PC-3 (cell line): Measurements from ENCODE around the gene ANLN. TPM values are rescaled to one million over a fixed set of nuclear protein-coding genes. Genes with fewer than 3 reads are reported as not detected.
A peak's percentile ranks its signal among the peaks of the same experiment; 100 is the strongest.

Source experiments
- ATAC-seq: fragments of 200-7000 bp; cut with Tn5 transposase; 2 replicates; pipeline ENCODE4 v1.9.1; 2020; ENCODE audit warnings: mild to moderate bottlenecking, moderate library complexity
- BruUV-seq: library from RNA; stranded (reverse); fragments of 400-500 nt; replicated peaks from 2 replicates; lab custom pipeline; 2021; lab: Mats Ljungman, UMichigan
- CTCF ChIA-PET: fragments of 300-600 bp; sonication (Branson Sonifier 250); formaldehyde crosslinking; loops from one replicate; lab custom pipeline; 2022; ENCODE audit warnings: antibody characterized with exemption; lab: Charles Lee
- POLR2A ChIA-PET: fragments of 300-600 bp; sonication (Branson Sonifier 250); formaldehyde crosslinking; loops from one replicate; lab custom pipeline; 2022; ENCODE audit warnings: antibody characterized with exemption; ENCODE audit not compliant: unreplicated experiment; lab: Charles Lee
- DNase-seq: peaks from one replicate; pipeline ENCODE4 v3.0.0-alpha.2; 2015
- H2AFZ ChIP-seq: fragments of 300-600 bp; sonication (generic); 2 replicates; pipeline ENCODE4 v1.6.0; 2016; ENCODE audit warnings: antibody characterized with exemption, low read length
- H3F3A ChIP-seq: fragments of 300-600 bp; sonication (generic); one replicate; pipeline ENCODE4 v1.6.0; 2017; ENCODE audit warnings: antibody characterized with exemption, low read length, control low read depth, mild to moderate bottlenecking; ENCODE audit not compliant: unreplicated experiment
- H3K27ac ChIP-seq: fragments of 300-600 bp; sonication (generic); 2 replicates; pipeline ENCODE4 v1.5.1; 2016; ENCODE audit warnings: mild to moderate bottlenecking, low read length
- H3K27me3 ChIP-seq: fragments of 300-600 bp; sonication (generic); 2 replicates; pipeline ENCODE4 v1.6.1; 2016; ENCODE audit warnings: low read length, mixed read lengths
- H3K36me3 ChIP-seq: fragments of 300-600 bp; sonication (generic); 2 replicates; pipeline ENCODE4 v1.6.1; 2016; ENCODE audit warnings: low read depth, mixed run types, low read length, mixed read lengths
- H3K4me1 ChIP-seq: fragments of 300-600 bp; sonication (generic); 2 replicates; pipeline ENCODE4 v1.5.1; 2016; ENCODE audit warnings: low read length; ENCODE audit not compliant: insufficient read depth
- H3K4me2 ChIP-seq: fragments of 300-600 bp; sonication (generic); 2 replicates; pipeline ENCODE4 v1.6.0; 2016; ENCODE audit warnings: low read length
- H3K4me3 ChIP-seq: fragments of 300-600 bp; sonication (generic); 2 replicates; pipeline ENCODE4 v1.5.1; 2016; ENCODE audit warnings: mild to moderate bottlenecking, low read length, mixed read lengths
- H3K79me2 ChIP-seq: fragments of 300-600 bp; sonication (generic); 2 replicates; pipeline ENCODE4 v1.6.1; 2017; ENCODE audit warnings: low read length, mixed read lengths
- H3K9ac ChIP-seq: fragments of 300-600 bp; sonication (generic); 2 replicates; pipeline ENCODE4 v1.6.0; 2016; ENCODE audit warnings: mild to moderate bottlenecking, low read length
- H3K9me2 ChIP-seq: fragments of 300-600 bp; sonication (generic); replicated peaks from 2 replicates; pipeline ENCODE4 v1.6.1; 2016; ENCODE audit warnings: mixed run types, low read length, mixed read lengths
- H3K9me3 ChIP-seq: fragments of 300-600 bp; sonication (generic); 2 replicates; pipeline ENCODE4 v1.6.1; 2016; ENCODE audit warnings: low read length, mixed read lengths
- H4K20me1 ChIP-seq: fragments of 300-600 bp; sonication (generic); 2 replicates; pipeline ENCODE4 v1.6.1; 2016; ENCODE audit warnings: low read length, mixed read lengths
- EZH2 ChIP-seq: fragments of 300-600 bp; sonication (generic); IDR thresholded peaks from one replicate; pipeline ENCODE4 v1.6.1; 2017; ENCODE audit warnings: antibody characterized with exemption, mild to moderate bottlenecking, low read length; ENCODE audit not compliant: unreplicated experiment
- EZH2phosphoT487 ChIP-seq: fragments of 300-600 bp; sonication (generic); IDR thresholded peaks from 2 replicates; pipeline ENCODE4 v1.6.1; 2018; ENCODE audit warnings: mild to moderate bottlenecking, antibody characterized with exemption, low read length, borderline replicate concordance
- intact Hi-C: fragments of 100-400 bp; cut with micrococcal nuclease; formaldehyde crosslinking; loops from 2 replicates; pipeline ENCODE4 v1.9.0; 2023
- total RNA-seq: library from RNA; depleted of rRNA; stranded (reverse); fragments of >200 nt; gene quantifications from 2 replicates; pipeline ENCODE4 v1.2.3, GENCODE V29; 2014
- TF ChIP-seq, protein P1 (sequence below): fragments of 300-600 bp; sonication (generic); conservative IDR thresholded peaks from 2 replicates; pipeline ENCODE4 v1.5.1; 2017; ENCODE audit warnings: antibody characterized with exemption, low read depth, mild to moderate bottlenecking, low read length

ANLN gene
- total RNA-seq, 1 experiment from 2014 or later = 110 TPM

DNA sequence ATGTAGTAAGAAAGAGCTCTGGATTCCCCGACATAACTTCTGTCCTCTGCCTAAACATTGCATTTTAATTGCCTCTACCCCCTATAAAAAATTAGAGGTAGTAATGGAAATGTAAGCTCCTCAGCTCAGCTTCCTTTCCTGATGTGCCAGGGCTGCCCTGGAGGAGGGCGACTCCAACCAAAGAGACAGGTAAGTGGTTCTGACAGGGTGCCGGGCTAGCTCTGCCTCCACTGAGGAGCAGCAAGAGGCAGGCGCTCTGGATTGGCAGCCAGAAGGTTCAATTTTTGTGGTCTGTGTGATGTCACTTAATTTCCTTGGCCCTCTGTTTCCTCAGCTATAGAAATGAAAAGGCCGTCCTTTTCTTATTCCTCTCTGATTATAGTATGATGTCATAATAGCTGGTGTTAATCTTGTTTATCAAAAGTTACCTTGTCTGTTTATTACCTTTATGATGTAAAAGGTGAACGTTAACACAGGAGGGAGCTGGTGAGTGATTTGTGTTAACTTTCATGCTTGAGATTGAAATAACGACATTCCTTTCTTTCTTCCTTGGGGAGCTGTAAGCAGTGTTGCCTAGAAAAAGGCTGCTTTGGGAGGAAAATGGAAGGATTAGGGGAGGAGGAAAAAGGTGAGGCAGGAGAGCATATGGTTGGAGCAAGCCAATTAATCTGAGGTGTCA, 51.8 kb downstream of the ANLN start:
- Histone ChIP-seq H4K20me1 (peaks cover 19% of the 10 kb centered on the region; the same call in 1 of the 2 replicates), H3K9me2 (no peaks in the 10 kb centered on the region), H3K4me3 (no peak overlapping the region), H3K79me2 (peaks cover 16% of the 10 kb centered on the region; the same call in 1 of the 2 replicates), H2AFZ (no peak overlapping the region), H3K4me2 (no peak overlapping the region), H3K36me3 (peaks cover 75% of the 10 kb centered on the region), H3K27me3 (no peaks in the 10 kb centered on the region), H3K9ac (no peak overlapping the region), H3K4me1 (no peaks in the 10 kb centered on the region), H3F3A (no peaks in the 10 kb centered on the region), H3K9me3 (no peaks in the 10 kb centered on the region), H3K27ac (no peak overlapping the region)
- ATAC-seq (no peak), DNase-seq (no peak)
- intact Hi-C loops = loop anchor here (1.0 to 5.0 kb wide), 4 partner anchors 46 to 760 kb away; no protein-coding TSS in a partner anchor
- TF ChIP-seq, protein P1, sequence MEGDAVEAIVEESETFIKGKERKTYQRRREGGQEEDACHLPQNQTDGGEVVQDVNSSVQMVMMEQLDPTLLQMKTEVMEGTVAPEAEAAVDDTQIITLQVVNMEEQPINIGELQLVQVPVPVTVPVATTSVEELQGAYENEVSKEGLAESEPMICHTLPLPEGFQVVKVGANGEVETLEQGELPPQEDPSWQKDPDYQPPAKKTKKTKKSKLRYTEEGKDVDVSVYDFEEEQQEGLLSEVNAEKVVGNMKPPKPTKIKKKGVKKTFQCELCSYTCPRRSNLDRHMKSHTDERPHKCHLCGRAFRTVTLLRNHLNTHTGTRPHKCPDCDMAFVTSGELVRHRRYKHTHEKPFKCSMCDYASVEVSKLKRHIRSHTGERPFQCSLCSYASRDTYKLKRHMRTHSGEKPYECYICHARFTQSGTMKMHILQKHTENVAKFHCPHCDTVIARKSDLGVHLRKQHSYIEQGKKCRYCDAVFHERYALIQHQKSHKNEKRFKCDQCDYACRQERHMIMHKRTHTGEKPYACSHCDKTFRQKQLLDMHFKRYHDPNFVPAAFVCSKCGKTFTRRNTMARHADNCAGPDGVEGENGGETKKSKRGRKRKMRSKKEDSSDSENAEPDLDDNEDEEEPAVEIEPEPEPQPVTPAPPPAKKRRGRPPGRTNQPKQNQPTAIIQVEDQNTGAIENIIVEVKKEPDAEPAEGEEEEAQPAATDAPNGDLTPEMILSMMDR = no peak
- no peak for TF ChIP-seq EZH2
- no TSS peak for BruUV-seq
- POLR2A ChIA-PET = interaction anchor here (0.7 kb wide), 1 partner anchor 639 kb away, joined by 3 read pairs; no protein-coding TSS in a partner anchor
- CTCF ChIA-PET = interaction anchor here (0.6 to 1.6 kb wide), 3 partner anchors 19 to 43 kb away, joined by 4 read pairs; no protein-coding TSS in a partner anchor

DNA sequence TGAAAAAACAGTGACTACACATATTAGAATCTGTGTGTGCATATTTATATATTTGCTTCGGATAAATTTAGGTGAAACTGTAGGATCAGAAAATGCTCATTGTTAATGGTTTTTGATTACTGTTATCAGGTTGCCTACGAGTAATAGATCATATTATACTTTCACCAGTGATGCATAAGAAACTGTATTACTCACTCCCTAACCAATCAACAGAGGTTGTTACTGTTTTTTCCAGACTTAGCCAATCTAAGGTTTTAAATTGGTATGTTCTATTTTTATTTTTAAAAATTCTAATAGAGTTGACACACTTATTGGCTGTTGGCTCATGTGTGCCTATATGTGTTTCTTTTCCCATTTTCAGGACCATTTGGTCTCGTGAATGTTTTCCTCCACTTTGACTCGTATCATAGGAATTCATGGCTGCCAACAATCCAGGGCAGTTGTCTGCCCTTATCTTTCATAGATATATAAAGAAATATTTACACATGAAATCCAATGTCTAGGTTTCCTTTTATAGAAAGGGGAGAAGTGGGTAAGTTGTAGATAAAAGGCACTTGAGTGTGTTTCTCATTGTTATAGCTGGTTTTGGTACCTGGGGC, 59.2 kb downstream of the ANLN start:
- Histone ChIP-seq H3K9ac (no peak overlapping the region), H3F3A (peaks cover 3% of the 10 kb centered on the region), H2AFZ (no peak overlapping the region), H3K4me2 (no peak overlapping the region), H3K9me2 (no peaks in the 10 kb centered on the region), H3K4me1 (peaks cover 13% of the 10 kb centered on the region; the same call in 1 of the 2 replicates), H3K9me3 (no peaks in the 10 kb centered on the region), H3K36me3 (peaks cover 67% of the 10 kb centered on the region), H3K27ac (no peak overlapping the region), H3K79me2 (no peaks in the 10 kb centered on the region), H4K20me1 (0 out of 2 replicates have a peak, but pooled peaks cover 5% of the 10 kb centered on the region), H3K27me3 (no peaks in the 10 kb centered on the region), H3K4me3 (no peak overlapping the region)
- intact Hi-C loops = loop anchor here (5.0 kb wide), 1 partner anchor 532 kb away; no protein-coding TSS in a partner anchor
- peak; percentile 68 for ATAC-seq
- DNase-seq = peak; percentile 28
- BruUV-seq = no TSS peak
- ChIA-PET CTCF (no interaction called here), POLR2A (no interaction called here)
- TF ChIP-seq EZH2 (no peak), EZH2phosphoT487 (no peak)
- TF ChIP-seq, protein P1 = no peak
